Astrocyte of the cerebellum (primary cell): Measurements from ENCODE around the gene SRR.

ENCODE experiments used
- DNase-seq: peaks from one replicate; pipeline ENCODE4 v3.0.0-alpha.2; 2011; ENCODE audit warnings: low read depth
- H3K4me3 ChIP-seq: 2 replicates; pipeline ENCODE4 v1.5.1; 2011; ENCODE audit warnings: mild to moderate bottlenecking, low read depth, low read length, moderate library complexity
- CTCF ChIP-seq: IDR thresholded peaks from 2 replicates; pipeline ENCODE4 v1.5.1; 2012; ENCODE audit warnings: low read length, low read depth, moderate library complexity, mild to moderate bottlenecking; ENCODE audit errors: missing control alignments
- in situ Hi-C: cut with HindIII; loops from 2 replicates; pipeline ENCODE4 v1.10.0; 2017; ENCODE audit warnings: low sequenced_read_pairs

Gene SRR

GRCh38 chr17:2357237-2357636 lies 53.5 kb downstream of the SRR start:
- in situ Hi-C loops, result no loop called here
- TF ChIP-seq CTCF, result no peak
- H3K4me3 ChIP-seq, result no peak overlapping the region
- DNase-seq, result no peak

- no peak for DNase-seq
- no peak overlapping the region for H3K4me3 ChIP-seq
- in situ Hi-C loops, result no loop called here
- TF ChIP-seq CTCF, result no peak
These were observed 54.2 kb downstream of the SRR start for GRCh38 chr17:2357931-2358434.

- no peak for TF ChIP-seq CTCF
- in situ Hi-C loops, result no loop called here
- H3K4me3 ChIP-seq, result no peak overlapping the region
- no peak for DNase-seq
These were observed 57.4 kb downstream of the SRR start for GRCh38 chr17:2361010-2361760.

GRCh38 chr17:2362016-2362415 lies 58.3 kb downstream of the SRR start:
- TF ChIP-seq CTCF, result no peak
- in situ Hi-C loops, result no loop called here
- no peak for DNase-seq
- no peak overlapping the region for H3K4me3 ChIP-seq

DNA sequence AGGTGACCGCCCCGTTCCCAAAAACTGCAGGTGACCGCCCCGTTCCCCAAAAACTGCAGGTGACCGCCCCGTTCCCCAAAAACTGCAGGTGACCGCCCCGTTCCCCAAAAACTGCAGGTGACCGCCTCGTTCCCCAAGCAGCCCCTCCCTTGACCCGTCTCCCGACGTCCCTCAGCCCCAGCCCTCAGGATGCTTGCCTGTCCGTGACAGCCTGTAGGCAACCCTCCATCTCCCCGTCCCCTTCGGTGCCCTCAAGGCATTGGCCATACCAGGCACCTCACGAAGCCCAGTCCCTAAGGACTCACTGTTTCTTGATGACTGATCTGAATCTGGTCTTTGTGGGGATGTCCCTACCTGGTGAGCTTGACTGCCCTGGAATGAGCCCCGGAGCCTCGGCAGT lies 58.7 kb downstream of the SRR start:
- in situ Hi-C loops, result no loop called here
- DNase-seq, result no peak
- no peak for TF ChIP-seq CTCF
- no peak overlapping the region for H3K4me3 ChIP-seq

DNA sequence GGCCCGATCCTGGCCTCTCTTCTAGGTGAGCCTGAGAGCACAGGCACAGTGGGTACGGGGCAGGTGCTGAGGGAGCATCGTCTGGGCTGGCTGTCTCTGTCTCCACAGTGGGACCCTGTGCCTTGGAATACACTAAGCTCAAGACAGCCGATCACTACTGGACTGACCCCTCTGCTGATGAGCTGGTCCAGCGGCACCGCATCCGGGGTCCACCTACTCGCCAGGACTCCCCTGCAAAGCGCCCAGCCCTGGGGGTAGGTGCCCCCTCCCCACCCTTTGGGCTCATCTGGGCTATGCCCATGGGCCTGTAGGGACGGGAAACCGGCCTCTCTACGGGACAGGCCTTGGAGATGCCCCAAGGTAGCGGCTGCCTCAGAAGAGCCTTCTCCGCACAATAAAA lies 59.1 kb downstream of the SRR start:
- DNase-seq, result no peak
- no peak for TF ChIP-seq CTCF
- in situ Hi-C loops, result no loop called here
- H3K4me3 ChIP-seq, result no peak overlapping the region

- no peak for DNase-seq
- H3K4me3 ChIP-seq, result no peak overlapping the region
- no peak for TF ChIP-seq CTCF
- in situ Hi-C loops, result no loop called here
These were observed 59.6 kb downstream of the SRR start for GRCh38 chr17:2363318-2363717.
